Mucosa of gallbladder (tissue), 1 donor: ENCODE results near the gene PHACTR1. TPM values are rescaled to one million over a fixed set of nuclear protein-coding genes. Genes with fewer than 3 reads are reported as not detected.

Experiments used
- DNase-seq: peaks from one replicate; pipeline ENCODE4 v3.0.0-alpha.2; 2020; ENCODE audit warnings: low spot score
- total RNA-seq: library from RNA; stranded (reverse); gene quantifications from one replicate; pipeline ENCODE4 v1.2.1, GENCODE V29; 2021
- donor health status: DM: no; HTN: no; CAD: no.

The PHACTR1 gene
- total RNA-seq, 1 donor from 2014 or later = 14.6 TPM

GRCh38 chr6:12947967-12948366 is 231.4 kb downstream of the PHACTR1 start:
- DNase-seq = no peak

- no peak for DNase-seq
These were observed 234.4 kb downstream of the PHACTR1 start for GRCh38 chr6:12950976-12951375.

GRCh38 chr6:12951415-12951814 is 234.8 kb downstream of the PHACTR1 start:
- DNase-seq = no peak

- no peak for DNase-seq
These were observed 235.8 kb downstream of the PHACTR1 start for GRCh38 chr6:12952318-12952717.

- no peak for DNase-seq
These were observed 239.4 kb downstream of the PHACTR1 start for GRCh38 chr6:12955956-12956355.

- DNase-seq = no peak
These were observed 240.4 kb downstream of the PHACTR1 start for GRCh38 chr6:12956991-12957320.

GRCh38 chr6:12957321-12958051 is 240.9 kb downstream of the PHACTR1 start:
- DNase-seq = peak; percentile 51

GRCh38 chr6:12958052-12958706 is 241.6 kb downstream of the PHACTR1 start:
- DNase-seq = no peak

GRCh38 chr6:12961761-12962160 is 245.2 kb downstream of the PHACTR1 start:
- no peak for DNase-seq

GRCh38 chr6:12962529-12962928 is 246.0 kb downstream of the PHACTR1 start:
- DNase-seq = no peak

GRCh38 chr6:12962987-12963386 is 246.4 kb downstream of the PHACTR1 start:
- DNase-seq = no peak

- no peak for DNase-seq
These were observed 247.0 kb downstream of the PHACTR1 start for GRCh38 chr6:12963567-12963966.

GRCh38 chr6:12967686-12968085 is 251.1 kb downstream of the PHACTR1 start:
- no peak for DNase-seq

GRCh38 chr6:12968290-12968689 is 251.7 kb downstream of the PHACTR1 start:
- no peak for DNase-seq

- no peak for DNase-seq
These were observed 252.4 kb downstream of the PHACTR1 start for GRCh38 chr6:12968839-12969558.

- DNase-seq = no peak
These were observed 253.4 kb downstream of the PHACTR1 start for GRCh38 chr6:12969966-12970365.

- no peak for DNase-seq
These were observed 256.8 kb downstream of the PHACTR1 start for GRCh38 chr6:12973386-12973785.

- DNase-seq = no peak
These were observed 258.0 kb downstream of the PHACTR1 start for GRCh38 chr6:12974551-12974950.

- DNase-seq = no peak
These were observed 259.8 kb downstream of the PHACTR1 start for GRCh38 chr6:12976366-12976765.

GRCh38 chr6:12977206-12977605 is 260.6 kb downstream of the PHACTR1 start:
- no peak for DNase-seq

GRCh38 chr6:12977806-12978205 is 261.2 kb downstream of the PHACTR1 start:
- DNase-seq = no peak

GRCh38 chr6:12980741-12981140 is 264.2 kb downstream of the PHACTR1 start:
- DNase-seq = no peak

GRCh38 chr6:12984776-12985175 is 268.2 kb downstream of the PHACTR1 start:
- DNase-seq = no peak
